ENCODE data around the gene COX6B1.
A peak's percentile ranks its signal among the peaks of the same experiment; 100 is the strongest.
"Not testable (repeated sequence)": the region's sequence is repeated elsewhere in the genome, so short reads cannot be mapped to it uniquely, and the experiment has no call there.

Gene COX6B1

GRCh38 chr19:35633727-35634440 lies 14.2 kb upstream of the COX6B1 start:
- no peak for DNase-seq (ENCODE audit: low read depth in 2 of 2)

- no peak for DNase-seq (ENCODE audit: low read depth in 2 of 2)
These were observed 11.5 kb upstream of the COX6B1 start for GRCh38 chr19:35636651-35637050.

DNA sequence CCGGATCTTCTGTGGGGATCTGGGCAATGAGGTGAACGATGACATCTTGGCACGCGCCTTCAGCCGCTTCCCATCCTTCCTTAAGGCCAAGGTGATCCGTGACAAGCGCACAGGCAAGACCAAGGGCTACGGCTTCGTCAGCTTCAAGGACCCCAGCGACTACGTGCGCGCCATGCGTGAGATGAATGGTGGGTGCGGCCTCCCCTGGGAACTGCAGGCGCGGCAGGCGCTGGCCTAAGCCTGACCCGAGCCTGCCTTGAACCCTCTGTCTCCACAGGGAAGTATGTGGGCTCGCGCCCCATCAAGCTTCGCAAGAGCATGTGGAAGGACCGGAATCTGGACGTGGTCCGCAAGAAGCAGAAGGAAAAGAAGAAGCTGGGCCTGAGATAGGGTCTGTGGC lies 11.0 kb upstream of the COX6B1 start:
- DNase-seq (ENCODE audit: low read depth in 2 of 2): no peak

DNA sequence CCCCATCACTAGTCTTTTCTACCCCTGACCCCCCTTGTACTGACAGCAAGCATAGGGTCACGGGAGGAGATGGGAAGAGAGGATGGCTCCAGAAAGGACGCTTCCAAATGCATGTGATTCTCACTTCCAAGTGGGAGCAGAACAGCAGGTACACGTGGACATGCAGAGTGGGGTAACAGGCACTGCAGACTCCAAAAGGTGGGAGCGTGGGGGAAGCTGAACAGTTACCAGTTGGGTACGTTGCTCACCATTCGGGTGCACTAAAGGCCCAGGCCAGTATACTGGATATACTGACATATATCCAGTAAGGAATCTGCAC lies 8.8 kb upstream of the COX6B1 start:
- no peak for DNase-seq (ENCODE audit: low read depth in 2 of 2)

DNA sequence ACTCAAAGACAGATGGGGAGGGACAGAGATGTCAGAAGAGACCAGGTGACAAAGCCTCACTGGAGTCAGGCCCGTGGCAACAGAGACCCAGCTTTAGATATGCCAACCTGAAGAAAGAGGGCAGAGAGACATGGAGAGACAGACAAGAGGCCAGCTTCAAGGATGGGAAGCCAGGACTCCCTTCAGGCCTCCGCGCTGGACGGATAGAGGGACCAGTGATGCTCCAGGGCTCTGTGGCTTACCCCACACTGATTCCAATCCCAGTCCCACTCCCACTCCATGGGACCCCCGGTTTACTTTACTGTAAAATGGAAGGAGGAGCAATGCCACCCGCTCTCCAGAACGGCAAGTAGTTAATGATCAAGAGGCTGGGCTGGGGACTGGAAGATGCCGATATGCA lies 8.3 kb upstream of the COX6B1 start:
- no peak for DNase-seq (ENCODE audit: low read depth in 2 of 2)

DNA sequence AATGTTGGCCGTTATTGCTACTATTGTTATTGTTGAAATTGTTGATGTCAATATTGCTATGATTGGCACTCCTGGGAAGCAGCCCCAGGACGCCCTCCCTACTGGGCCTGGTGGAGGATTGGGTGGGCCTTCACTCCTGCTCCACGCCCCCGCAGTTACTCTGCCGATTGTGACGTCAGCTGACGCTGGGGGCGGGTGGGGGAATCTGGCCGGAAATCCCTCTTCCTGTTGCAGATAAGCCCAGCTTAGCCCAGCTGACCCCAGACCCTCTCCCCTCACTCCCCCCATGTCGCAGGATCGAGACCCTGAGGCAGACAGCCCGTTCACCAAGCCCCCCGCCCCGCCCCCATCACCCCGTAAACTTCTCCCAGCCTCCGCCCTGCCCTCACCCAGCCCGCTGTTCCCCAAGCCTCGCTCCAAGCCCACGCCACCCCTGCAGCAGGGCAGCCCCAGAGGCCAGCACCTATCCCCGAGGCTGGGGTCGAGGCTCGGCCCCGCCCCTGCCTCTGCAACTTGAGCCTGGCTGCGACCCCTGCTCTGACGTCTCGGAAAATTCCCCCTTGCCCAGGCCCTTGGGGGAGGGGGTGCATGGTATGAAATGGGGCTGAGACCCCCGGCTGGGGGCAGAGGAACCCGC lies 6.5 kb upstream of the COX6B1 start, which contains the start of gene ETV2:
Gene ETV2 (plus strand): TSS at position 231 of the 637 bp plus-strand sequence. CDS start 716 bp downstream, outside the sequence.
- DNase-seq (ENCODE audit: low read depth in 2 of 2): no peak

DNA sequence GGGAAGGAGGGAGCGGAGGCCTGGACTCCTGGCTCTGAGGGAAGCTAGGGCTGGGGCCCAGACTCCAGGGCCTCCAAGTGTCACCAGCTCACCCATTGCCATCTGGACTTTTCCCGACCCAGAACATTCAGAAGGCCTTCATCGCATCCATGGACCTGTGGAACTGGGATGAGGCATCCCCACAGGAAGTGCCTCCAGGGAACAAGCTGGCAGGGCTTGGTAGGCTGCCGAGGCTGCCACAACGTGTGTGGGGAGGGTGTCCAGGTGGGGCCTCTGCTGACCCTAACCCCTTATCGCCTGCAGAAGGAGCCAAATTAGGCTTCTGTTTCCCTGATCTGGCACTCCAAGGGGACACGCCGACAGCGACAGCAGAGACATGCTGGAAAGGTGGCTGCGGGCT lies 5.8 kb upstream of the COX6B1 start:
- no peak for DNase-seq (ENCODE audit: low read depth in 2 of 2)

- no peak for DNase-seq (ENCODE audit: low read depth in 2 of 2)
These were observed 5.3 kb upstream of the COX6B1 start for GRCh38 chr19:35642798-35643254.

DNA sequence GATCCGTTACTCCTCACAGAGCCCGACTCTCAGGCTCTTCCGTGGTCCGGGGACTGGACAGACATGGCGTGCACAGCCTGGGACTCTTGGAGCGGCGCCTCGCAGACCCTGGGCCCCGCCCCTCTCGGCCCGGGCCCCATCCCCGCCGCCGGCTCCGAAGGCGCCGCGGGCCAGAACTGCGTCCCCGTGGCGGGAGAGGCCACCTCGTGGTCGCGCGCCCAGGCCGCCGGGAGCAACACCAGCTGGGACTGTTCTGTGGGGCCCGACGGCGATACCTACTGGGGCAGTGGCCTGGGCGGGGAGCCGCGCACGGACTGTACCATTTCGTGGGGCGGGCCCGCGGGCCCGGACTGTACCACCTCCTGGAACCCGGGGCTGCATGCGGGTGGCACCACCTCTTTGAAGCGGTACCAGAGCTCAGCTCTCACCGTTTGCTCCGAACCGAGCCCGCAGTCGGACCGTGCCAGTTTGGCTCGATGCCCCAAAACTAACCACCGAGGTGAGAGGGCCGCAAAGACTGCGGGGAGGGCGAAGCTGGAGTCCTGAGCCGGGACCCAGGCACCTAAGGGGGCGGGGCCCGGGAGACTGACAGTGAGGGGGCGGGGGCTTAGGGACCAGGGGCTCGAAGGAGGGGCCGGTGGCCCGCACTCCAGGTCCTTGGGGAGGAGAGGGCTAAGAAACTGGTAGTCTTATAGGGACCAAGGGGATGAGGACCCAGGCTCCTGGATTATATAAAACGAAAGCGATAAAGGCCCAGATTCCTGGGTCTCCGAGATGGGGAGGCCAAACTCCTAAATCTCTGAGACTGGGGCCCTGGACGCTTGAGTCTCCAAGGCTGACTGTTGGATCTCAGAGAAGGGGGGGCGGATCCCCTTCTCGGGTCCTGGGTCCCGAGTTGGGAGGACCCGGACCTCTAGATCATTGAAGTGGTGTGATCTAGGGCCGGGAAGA lies 4.6 kb upstream of the COX6B1 start:
- DNase-seq (ENCODE audit: low read depth in 2 of 2): peak; percentile 58 to 60

- DNase-seq (ENCODE audit: low read depth in 2 of 2): peak; percentile 85 to 88
These were observed 3.7 kb upstream of the COX6B1 start for GRCh38 chr19:35644206-35644986.

GRCh38 chr19:35644987-35645679 lies 3.0 kb upstream of the COX6B1 start:
- peak in 1 of 2 donors; percentile 49 for DNase-seq (ENCODE audit: low read depth in 2 of 2)

DNA sequence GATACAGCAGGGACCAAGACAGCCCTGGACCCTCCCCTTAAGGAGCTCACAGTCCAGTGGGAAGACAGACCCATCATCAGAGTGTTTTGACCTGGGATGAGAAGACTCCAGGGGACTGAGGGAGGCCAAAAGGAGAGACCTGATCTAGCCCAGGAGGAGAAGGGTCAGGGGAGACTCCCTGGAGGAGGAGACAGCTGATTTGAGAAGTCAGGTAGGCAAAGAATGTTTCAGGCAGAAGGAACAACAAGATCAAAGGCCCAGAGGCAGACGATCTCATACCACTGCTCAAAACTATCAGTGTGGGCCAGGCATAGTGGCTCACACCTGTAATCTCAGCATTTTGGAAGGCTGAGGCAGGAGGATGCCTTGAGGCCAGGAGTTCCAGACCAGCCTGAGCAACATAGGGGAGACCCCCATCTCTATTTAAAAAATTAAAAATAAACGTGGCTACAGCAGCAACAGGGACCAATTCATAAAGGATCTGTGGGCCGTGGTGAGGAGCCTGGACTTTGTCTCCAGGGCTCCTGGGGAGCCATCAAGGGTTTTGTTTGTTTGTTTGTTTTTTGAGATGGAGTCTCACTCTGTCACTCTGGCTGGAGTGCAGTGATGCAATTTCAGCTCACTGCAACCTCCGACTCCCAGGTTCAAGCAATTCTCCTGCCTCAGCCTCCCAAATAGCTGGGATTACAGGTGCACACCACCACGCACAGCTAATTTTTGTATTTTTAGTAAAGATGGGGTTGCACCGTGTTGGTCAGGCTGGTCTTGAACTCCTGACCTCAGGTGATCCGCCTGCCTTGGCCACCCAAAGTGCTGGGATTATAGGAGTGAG lies 2.2 kb upstream of the COX6B1 start:
- no peak for DNase-seq (ENCODE audit: low read depth in 2 of 2)

GRCh38 chr19:35650581-35650980 lies 2.5 kb downstream of the COX6B1 start:
- no peak for DNase-seq (ENCODE audit: low read depth in 2 of 2)

- not testable (repeated sequence) for DNase-seq (ENCODE audit: low read depth in 2 of 2)
These were observed 6.7 kb downstream of the COX6B1 start for GRCh38 chr19:35654828-35655227.

GRCh38 chr19:35655600-35655999 lies 7.5 kb downstream of the COX6B1 start:
- no peak for DNase-seq (ENCODE audit: low read depth in 2 of 2)

- DNase-seq (ENCODE audit: low read depth in 2 of 2): no peak
These were observed 8.6 kb downstream of the COX6B1 start for GRCh38 chr19:35656700-35657099.

- DNase-seq (ENCODE audit: low read depth in 2 of 2): no peak
These were observed 10.0 kb downstream of the COX6B1 start for GRCh38 chr19:35657904-35658700.

- DNase-seq (ENCODE audit: low read depth in 2 of 2): no peak
These were observed 13.8 kb downstream of the COX6B1 start for GRCh38 chr19:35661995-35662340.

DNA sequence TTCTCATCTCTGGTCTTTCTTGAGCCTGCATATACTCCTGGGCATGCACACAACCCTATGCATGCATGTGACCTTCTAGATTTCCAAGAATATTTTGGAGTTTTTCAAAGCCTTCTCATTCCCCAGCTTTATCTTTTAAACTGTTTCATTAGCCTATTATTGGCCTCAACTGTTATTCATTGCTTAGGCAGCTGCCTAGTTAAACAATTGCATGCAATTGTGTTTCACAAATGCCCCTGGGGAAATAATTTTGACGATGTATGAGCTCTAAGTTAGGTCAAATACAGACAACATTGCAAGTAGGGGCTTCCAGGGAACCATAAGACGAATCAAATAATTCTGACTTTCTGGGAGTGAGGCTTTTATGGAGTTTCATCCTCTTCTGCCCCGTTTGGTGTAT lies 15.9 kb downstream of the COX6B1 start:
- no peak for DNase-seq (ENCODE audit: low read depth in 2 of 2)

All from stimulated activated CD8-positive, alpha-beta memory T cell treated with anti-CD3 and anti-CD28 coated beads, Interleukin-7, amount 100 ng/mL, for 1 hour (primary cell).